Stimulated activated naive CD8-positive, alpha-beta T cell treated with anti-CD3 and anti-CD28 coated beads, Interleukin-15, Interleukin-2, amounts not matched to agents 100 U/mL and 50 U/mL, for 24 hours (primary cell): ENCODE results near the gene RFNG.
A peak's percentile ranks its signal among the peaks of the same experiment; 100 is the strongest.

Experiments
- ATAC-seq: fragments of 150-1000 bp; cut with Tn5 transposase; one replicate; pipeline ENCODE4 v1.10.0; 2021
- DNase-seq: peaks from one replicate; pipeline ENCODE4 v3.0.0; 2021

Gene RFNG

DNA sequence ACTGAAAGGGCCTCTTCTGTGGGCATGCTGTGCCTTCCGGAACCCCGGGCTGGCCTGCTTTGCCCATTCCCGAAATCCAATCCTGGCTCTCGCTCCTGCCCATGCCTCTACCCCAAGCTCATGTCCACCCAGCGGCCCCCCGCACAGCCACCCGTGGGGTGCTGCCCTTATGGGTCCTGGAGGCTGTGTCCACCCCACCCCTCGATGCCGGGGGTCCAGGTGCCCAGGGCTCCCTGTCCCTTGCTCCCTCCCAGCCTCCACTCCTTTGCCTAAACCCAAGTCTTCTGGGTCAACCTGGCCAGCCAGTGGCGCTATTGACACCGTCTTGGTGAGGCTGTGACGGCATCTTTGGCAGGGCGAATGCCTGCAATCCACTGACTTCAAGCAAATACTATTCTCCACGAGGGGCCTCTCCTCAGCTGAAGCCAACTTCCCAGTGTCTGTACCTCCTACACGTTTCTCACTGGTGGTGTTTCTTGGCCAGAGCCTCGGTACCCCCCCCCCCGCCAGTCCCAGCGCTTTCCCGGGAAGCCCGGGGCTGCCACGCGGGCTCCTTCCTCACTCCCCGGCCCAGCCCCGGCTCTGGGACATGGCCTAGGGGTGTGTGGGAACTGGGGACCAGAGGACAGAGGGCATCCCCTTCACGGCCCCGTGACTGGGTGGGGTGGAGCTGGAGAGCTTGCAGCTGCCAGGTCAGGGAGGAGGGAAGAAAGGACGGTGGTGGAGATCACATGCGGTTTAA, 26.2 kb upstream of the RFNG start:
- DNase-seq (no peak), ATAC-seq (no peak)

DNA sequence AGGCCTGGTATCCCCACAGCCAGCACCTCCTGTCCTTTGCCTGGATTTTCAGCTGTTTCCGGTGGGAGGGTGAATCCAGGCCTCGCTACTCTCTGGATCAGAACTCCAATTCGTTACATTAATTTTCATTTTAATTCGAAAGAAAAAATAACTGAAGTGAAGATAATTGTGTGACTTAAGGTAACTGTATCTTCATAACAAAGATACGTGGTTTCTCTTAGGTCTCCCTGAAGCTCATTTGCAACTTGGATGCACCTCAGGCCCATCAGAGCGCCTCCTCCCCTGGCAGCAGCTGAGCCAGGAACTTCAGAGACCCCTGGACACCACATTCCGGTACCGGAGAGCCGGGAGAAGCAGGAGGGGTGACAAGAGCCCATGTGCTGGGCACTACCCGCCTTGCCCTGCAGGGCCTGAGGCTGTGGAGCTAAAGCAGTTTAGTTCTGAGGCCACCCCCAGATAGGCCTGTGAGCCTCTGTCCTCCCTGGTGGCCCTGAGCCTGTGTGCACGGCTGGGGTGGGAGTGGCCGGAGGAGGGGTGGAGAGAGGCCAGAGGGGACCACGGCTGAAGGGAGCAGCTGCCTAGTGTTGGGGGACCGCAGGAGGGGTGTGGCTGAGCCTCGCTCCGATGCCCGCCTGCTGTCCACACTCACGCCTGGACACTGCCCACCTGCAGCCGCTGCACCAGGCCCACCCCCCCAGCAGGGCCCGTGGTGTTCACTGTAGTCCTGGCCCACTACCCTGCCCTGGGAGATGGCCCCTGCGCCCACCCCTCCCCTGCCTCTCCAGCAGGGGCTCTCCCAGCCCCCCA, 25.4 kb upstream of the RFNG start:
- ATAC-seq, result no peak
- no peak for DNase-seq

GRCh38 chr17:82076018-82076784, 24.6 kb upstream of the RFNG start:
- DNase-seq (no peak), ATAC-seq (no peak)

- ATAC-seq, result no peak
- no peak for DNase-seq
These were observed 21.8 kb upstream of the RFNG start for GRCh38 chr17:82073446-82073845.

DNA sequence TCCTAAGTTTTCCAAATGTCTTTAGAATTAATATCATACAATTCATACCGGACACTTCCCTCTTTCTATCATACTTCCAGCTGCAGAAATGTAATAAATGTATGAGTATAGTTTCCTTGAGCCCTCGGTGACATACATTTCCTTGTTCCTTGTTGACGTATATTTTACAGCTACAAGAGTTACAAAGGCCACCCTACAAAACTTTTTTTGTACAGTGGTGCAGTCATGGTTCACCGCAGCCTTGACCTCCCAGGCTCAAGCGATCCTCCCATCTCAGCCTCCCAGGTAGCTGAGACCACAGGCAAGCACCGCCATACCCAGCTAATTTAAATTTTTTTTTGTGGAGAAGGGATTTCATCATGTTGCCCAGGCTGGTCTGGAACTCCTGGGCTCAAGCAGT, 21.2 kb upstream of the RFNG start:
- ATAC-seq, result no peak
- no peak for DNase-seq

DNA sequence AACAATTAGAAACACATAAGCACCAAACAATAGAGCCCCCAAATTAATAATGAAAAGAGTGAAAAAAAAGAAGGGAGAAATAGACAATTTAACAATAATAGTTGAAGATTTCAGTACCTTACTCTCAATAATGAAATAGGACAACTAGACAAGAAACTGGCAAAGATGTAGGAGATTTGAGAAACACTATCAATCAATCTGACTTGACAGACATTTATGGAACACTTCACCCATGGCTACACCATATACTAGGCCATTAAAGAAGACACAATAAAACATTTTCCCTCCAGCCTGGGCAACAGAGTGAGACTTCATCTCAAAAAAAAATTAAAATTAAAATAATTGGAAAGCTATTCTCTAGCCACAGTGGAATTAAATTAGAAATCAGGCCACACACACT, 19.0 kb upstream of the RFNG start:
- ATAC-seq, result no peak

GRCh38 chr17:82065638-82066303, 14.2 kb upstream of the RFNG start, which contains the start of gene DUS1L:
Gene DUS1L (minus strand): TSS chr17:82065804. CDS start chr17:82065059, 745 bp downstream.
- DNase-seq (peak; percentile 84), ATAC-seq (peak; percentile 82)

More for the DNA sequence above, 19.0 kb upstream of the RFNG start:
- DNase-seq, result no peak

GRCh38 chr17:82065193-82065637, 13.6 kb upstream of the RFNG start:
- ATAC-seq, result peak; percentile 35
- peak; percentile 37 for DNase-seq

- DNase-seq (no peak), ATAC-seq (no peak)
These were observed 13.0 kb upstream of the RFNG start for GRCh38 chr17:82064433-82065192.

DNA sequence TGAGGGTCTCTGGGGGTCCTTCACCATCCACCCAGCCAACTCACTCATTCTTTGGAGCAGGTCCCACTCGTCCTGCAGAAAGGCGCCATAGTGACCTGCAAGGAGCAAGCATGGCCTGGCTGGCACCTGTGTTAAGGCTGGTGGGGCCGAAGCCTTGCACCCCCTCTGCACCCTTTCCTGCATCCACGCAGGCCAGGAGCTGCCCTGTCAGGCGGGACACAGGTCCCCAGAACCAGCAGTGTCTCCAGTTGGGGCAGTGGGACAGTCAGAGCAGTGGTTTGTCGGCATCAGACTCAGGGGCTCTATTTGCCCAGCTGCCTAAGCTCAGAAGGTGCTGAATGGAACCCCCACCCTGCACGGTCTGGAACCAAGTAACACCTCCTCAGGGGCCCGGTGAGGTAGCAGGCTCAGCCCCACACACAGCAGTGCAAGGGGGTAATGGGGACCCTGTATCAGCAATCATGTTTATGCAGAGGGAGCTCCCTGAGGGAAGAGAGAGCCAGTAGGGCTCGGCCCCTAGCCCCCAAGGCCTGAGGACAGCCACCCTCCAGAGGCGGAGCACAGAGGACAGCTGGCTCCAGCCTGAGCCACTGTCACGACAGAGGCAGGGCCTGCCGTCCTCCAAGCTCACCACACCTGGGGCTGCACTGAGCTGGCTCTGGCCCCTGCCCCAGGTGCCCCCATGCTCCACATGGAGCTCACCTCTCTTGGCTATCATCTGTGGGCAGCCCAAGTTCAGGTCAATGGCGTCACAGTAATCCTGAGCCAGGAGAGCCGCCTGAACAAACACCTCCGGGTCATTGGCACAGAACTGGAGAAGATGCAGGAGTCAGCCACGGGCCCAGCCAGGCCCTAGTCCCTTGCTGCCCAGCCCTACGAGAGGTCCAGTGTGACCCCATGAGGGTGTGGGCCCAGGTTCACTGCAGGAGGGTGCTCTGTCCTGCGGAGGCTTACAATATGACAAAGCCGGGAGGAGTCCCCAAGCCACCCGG, 12.1 kb upstream of the RFNG start:
- no peak for DNase-seq
- ATAC-seq, result no peak

- DNase-seq, result no peak
- ATAC-seq, result no peak
These were observed 11.4 kb upstream of the RFNG start for GRCh38 chr17:82062984-82063368.

- DNase-seq, result no peak
- no peak for ATAC-seq
These were observed 10.7 kb upstream of the RFNG start for GRCh38 chr17:82062076-82062983.

DNA sequence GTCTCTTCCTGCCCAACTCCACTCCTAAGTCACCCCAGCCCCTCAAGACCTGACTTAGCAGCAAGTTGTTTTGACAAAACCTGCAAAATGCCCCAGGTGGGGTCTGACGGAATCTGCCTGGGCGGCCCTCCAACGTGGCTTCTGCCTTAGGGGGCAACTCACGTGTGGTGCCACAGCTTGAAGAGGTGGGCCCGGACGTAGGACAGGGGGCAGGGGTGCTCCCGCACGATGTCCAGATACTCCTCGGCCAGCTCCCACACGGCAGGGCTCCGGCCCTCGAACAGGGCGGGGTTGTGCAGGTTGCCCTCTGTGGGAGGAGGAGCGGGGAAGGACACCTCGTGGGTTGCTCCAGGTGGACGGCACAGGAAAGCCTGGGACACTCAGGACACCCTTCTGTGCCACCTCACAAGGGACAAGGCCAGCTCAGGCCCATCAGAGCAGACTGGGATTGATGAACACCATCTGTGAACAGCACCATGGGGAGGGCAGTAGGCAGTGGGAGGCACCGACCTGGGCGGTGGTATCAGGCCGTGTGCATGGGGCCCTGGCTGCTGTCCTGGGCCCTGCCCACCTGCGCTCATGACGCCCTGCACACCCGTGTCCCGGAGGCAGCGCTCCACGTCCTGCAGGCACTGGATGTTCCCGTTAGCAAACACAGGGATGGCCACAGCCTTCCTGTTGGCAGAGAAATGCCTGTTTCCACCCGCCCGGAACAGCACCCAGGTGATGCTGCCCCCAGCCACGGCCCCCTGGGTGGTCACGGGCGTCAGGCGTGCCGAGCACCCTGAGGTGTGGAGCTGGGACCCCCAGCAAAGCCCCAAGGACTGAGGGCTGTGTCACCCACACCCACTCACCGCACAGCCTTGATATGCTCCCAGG, 9.7 kb upstream of the RFNG start:
- no peak for DNase-seq
- ATAC-seq, result no peak

DNA sequence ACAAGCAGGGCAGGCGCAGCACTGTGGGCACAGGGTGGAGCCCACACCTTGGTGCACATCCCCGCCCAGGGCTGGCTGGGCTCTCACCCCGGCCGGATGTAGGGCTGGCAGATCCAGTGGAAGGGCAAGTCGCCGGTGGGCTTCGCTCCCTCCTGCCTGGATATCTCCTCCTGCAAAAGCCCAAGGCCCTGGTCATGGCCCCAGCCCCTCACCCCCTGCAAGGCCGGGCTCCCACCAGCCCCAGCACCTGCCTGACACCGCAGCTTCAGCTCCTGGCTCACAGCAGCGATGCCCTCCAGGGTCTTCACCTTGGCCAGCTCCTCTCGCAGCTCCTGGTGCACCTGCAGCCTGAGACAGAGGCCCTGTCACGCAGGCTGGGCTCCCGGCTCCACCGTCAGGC, 9.0 kb upstream of the RFNG start:
- ATAC-seq, result no peak

GRCh38 chr17:82060001-82060380, 8.4 kb upstream of the RFNG start:
- no peak for DNase-seq
- ATAC-seq, result no peak

More for the DNA sequence above, 9.0 kb upstream of the RFNG start:
- DNase-seq, result no peak

DNA sequence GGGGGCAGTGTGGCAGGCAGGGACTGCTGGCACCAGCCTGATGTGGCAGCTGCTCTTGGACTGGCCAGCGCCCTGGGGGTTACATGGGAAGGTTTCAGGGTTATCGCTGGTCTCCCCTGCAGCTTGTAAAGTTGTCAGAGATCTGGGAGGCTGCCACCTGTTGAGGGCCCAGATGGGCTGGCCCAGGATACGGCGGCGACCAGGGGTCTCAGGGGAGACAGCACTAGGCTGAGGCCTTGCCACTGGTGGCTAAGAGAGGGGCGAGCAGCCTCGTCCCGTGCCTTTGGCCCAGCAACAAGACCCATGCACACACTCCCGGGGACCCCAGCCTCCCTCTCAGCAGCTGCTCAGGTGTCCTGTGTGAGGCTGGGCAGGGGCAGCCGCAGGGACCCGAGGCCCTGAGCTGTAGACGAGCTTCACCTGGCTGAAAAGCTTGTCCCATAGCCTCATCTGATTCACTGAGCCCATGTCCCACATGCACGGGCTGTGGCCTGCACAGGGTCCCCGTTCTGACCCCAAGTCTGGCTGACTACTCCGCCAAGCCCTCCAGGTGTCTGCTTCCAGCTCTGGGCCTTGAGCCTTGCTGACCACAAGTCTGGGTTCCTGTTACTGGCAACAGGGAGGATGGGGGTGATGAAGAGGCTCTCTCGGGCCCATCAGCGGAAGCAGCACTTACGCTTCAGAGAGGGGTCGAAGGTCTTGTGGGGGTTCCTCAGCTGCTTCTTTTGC, 7.8 kb upstream of the RFNG start:
- ATAC-seq, result no peak
- no peak for DNase-seq

GRCh38 chr17:82058855-82059249, 7.2 kb upstream of the RFNG start:
- ATAC-seq (no peak), DNase-seq (no peak)
